NCI-H510A treated with DMSO at 0.1 percent for 48 hours (cell line): ENCODE measurements around the gene ADM.
A peak's percentile ranks its signal among the peaks of the same experiment; 100 is the strongest.
"Not testable (repeated sequence)": the region's sequence is repeated elsewhere in the genome, so short reads cannot be mapped to it uniquely, and the experiment has no call there.

Experiments
- DNase-seq: peaks from one replicate; lab custom pipeline; 2025; lab: John Stamatoyannopoulos, UW

Gene ADM, protein sequence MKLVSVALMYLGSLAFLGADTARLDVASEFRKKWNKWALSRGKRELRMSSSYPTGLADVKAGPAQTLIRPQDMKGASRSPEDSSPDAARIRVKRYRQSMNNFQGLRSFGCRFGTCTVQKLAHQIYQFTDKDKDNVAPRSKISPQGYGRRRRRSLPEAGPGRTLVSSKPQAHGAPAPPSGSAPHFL

DNA sequence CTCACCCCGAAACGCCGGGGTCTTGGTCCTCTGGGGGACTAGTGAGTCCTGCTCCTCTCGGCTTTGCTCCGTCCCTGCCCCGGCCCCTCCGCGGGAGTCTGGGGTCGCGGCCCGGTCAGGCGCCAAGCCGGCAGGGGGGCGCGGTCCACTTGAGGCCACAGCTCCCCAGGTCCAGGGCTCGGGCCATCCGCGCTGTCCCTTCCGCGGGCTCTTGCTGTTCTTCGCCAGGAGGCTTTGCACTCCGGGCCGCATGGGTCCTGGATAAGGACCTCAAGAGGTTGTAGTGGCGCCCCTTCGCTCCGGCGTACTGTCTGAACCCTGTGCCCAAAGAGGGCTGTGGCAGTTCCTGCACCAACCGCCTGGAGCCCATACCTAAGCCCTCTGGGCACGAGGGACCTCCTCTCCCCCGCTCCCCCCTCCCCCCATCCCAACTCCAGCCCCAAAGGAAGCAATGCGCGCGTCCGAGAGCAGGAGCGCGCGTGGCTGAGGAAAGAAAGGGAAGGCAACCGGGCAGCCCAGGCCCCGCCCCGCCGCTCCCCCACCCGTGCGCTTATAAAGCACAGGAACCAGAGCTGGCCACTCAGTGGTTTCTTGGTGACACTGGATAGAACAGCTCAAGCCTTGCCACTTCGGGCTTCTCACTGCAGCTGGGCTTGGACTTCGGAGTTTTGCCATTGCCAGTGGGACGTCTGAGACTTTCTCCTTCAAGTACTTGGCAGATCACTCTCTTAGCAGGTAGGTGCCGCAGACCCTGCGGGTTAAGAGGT lies at the start of gene ADM:
Gene ADM, plus strand, starts transcription at position 579 of the 767 bp plus-strand sequence. CDS start 628 bp downstream, outside the sequence.
- peak; percentile 12 for DNase-seq

DNA sequence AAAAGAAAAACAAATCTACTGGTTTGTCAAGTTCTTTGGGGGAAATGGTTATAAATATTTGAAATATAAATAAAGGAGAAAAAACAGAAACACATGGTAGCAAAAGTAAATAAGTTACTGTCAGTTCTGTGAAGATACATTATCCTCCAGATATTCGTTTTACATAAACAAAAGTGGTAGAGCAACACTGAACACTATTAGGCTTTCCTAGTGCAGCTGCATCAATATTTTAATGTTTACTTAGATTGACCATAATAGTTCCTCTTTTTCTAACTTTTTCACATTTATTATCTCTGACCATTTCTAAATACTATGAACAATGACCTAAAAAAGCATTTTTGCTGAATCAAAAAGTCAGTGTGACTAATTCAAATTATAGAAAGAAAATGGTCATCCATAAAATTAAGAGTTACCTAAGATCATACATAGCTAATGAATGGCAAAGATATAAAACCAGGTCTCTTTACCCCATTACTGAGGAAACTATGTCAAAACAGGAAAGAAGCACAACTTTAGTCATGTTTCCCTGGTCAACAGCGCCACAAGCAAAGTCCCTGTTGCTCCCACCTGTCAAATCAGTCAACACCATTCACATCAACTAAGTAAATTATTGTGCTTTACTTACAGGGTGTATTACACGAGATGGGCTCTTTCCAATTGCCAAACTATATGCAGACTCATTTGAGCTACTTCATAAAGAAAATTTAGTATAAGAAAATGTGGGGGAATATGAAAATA lies 49.3 kb upstream of the ADM start:
- DNase-seq: no peak

DNA sequence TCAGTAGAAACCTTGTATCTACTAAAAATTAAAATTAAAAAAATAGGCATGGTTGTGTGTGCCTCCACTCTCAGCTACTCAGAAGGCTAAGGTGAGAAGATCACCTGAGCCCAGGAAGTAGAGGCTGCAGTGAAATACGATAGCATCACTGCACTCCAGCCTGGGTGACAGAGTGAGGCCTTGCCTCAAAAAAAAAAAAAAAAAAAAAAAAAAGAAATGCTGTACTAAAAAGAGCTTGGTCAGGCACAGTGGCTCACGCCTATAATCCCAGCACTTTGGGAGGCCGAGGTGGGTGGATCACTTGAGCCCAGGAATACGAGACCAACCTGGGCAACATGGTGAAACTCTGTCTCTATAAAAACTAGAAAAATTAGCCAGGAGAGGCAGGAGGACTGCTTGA lies 47.4 kb upstream of the ADM start:
- DNase-seq: peak; percentile 1

DNA sequence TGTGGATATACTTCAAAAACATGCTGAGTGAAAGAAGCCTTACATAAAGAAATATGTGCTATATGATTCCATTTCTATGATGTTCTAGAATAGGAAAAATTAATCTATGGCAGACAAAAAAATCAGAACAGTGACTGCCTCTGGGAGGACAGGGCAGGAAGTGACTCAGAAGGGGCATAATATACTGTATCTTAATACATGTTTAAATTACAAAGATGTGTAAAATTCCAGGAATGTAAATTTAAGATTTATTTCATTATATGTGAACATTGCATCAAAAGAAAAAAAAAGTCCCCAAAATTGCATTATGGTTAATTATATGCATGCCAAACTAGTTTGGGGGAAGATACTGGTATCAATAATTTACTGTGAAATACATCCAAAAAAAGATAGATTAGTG lies 43.1 kb upstream of the ADM start:
- DNase-seq: no peak

DNA sequence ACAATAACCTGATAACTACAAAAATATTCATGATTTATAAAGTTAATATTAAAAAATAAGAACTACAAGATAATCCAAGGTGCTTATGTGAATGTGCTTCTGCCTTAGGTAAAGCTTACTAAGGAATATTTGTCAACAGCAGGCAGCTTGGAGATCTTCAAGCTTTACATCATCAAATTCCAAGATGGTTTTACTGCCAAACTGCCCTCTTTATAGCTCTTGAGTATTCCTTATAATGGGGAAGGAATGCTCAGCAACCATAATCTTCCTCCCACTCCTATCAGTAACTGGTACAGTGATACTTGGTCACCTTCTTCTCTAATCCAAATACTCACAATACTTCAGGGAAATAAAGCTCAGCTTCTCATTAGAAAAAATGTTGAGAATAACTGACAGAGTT lies 40.9 kb upstream of the ADM start:
- DNase-seq: no peak

DNA sequence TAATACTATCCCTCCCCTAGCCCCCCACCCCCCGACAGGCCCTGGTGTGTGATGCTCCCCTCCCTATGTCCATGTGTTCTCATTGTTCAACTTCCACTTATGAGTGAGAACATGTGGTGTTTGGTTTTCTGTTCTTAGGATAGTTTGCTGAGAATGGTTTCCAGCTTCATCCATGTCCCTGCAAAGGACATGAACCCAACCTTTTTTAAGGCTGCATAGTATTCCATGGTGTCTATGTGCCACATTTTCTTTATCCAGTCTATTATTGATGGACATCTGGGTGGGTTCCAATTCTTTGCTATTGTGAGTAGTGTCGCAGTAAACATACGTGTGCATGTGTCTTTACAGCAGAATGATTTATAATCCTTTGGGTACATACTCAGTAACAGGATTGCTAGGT lies 40.2 kb upstream of the ADM start:
- not testable (repeated sequence) for DNase-seq

DNA sequence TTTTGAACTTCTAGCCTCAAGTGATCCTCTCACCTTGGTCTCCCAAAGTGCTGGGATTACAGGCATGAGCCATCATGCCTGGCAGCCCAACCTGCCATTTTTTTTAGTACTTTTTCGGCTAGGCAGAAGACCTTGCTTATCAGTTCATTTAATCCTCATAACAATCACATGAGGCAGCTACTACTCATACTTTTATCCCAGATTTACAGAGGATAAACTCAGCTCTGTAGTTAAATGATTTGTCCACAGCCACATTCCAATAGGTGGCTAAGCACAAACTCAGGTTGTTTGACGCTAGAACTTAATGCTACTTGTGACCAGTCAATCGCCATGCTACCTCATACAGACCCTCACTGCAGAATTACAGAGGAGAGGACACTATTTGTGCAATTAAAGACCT lies 38.9 kb upstream of the ADM start:
- no peak for DNase-seq

DNA sequence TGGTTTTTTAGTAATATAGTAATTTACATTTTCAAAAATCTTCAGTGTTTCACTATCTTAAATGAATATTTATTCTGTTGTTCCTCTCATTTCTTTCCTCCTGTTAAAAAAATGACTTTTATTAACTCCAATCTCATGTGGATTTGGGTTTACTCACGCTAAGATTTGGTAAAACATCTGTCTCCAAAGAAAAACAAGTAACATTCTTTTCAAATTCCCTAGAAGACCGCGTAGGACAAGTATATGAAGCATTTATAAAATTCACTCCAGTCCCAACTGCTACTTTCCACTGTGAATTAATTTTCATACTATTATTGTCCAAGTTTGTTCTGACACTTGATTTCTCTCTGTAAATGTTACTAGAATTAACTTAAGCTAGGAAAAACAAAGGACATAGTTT lies 37.1 kb upstream of the ADM start:
- DNase-seq: no peak

DNA sequence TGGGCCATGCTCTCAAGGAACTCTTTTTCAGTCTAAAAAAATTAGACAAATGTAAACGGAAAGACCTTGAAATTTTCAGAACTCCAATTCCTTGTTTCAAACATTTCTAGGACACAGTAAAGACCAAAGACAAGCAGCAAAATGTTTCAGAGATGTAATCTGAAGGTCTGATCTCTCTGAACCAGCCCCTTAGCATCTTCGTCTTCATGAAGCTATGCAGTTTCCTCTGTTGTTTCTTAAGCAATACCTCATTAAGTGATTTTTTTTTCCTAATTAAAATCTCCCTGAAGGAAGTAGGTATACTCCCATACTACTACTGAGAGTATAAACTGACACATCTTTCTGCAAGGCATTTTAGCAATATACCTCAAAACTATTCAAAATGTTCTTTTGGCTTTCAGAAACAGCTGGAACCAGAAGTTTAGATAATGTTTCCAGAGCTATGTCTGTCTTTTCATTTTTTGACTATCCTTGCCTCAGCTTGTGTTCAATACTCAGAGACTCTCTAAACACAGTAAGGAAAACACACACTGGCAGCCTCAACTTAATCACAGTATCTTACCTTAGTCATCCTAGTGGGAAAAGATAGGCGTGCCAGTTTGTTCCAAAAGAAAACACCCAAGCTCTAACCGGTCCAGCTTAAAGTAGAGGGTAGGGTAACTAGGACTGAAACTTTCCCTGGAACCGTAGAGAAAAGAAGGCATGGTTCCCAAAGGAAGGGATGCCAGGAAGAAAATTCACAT lies 36.0 kb upstream of the ADM start:
- no peak for DNase-seq

DNA sequence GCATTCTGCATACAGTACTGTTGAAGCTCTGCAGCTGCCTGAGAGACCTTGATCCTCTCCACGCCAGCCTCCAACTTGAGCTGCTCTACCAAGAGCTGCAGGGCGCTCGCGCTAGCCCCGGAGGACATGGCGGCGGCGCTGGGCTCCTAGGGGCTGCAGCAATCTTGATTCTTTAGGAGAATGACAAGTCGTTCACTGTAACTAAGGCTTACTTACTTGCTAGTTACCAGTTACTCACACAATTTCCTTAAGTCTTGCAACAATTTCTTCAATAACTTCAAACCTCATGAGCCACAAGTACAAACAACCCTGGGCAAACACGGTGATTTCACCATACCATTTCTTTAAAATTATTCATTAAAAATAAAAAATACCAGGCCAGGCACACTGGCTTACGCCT lies 32.7 kb upstream of the ADM start:
- no peak for DNase-seq

DNA sequence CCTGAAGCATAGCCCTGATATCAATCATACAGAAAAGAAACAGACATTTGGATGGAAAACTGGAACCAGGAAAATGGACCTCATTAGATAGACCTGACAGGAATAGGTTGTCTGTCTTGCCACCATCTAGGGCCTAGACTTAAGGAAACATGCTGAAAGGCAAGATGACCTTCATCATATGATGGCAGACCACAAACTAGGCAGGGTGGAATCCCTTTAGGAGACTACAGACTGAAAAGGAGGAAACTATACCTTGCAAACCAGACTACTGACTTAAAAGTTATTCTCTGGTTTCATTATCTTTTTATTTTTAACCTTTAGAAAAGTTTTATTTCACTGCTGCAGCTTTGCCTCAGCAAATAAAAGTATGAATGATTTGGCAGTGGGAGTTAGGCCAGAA lies 31.1 kb upstream of the ADM start:
- no peak for DNase-seq

DNA sequence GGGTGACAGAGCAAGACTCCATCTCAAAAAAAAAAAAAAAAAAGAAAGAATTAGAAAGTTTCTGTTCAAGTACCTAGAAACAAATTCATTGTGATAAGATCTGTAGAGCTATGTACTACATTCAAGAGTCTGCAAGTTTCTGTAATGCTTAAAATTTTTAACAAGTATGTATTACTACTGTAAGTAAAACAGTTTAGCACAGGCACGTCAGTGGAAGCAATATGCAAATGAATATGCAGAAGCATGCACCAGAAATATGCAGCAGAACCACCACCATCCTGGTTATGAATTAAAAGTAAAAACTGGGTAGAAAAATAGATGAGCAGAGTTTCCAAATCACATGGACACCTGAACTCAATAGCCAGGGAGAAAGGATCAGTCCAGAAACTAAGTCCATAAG lies 30.1 kb upstream of the ADM start:
- DNase-seq: no peak

DNA sequence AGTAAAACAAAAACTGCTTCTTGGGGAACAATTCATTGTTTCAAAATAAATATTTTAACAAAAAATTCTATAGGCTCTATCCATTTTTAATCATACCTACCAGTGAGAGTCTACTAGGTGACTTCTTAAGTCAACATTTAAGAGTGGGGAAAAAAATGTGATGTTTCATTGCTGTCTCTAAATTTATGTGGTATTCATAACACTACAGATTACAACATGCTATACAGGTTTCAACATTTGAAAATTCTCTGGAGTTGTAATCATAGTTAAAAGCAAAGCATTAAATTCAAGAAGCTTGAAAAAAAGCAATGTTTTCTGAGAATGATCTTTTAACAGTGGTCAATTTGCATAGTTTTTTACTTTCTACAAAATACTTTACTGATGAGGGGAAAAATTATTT lies 29.2 kb upstream of the ADM start:
- DNase-seq: no peak

DNA sequence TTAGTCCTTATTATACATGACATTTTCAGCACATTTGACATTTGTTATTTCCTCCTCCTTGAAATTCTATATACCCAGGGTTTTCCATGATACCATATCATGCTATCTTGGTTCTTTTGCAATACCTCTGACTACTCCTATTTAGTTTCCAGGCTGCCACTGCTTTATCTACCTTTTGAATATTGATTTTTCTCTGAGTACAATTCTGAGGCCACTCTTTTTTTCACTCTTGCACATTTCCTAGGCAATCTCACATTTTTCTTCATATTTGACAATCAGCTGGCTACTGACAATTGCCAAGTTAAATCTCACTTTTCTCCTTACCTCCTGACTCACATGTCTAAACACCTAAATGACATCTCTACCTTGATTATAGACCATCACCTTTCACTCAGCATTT lies 22.8 kb upstream of the ADM start:
- DNase-seq: no peak

DNA sequence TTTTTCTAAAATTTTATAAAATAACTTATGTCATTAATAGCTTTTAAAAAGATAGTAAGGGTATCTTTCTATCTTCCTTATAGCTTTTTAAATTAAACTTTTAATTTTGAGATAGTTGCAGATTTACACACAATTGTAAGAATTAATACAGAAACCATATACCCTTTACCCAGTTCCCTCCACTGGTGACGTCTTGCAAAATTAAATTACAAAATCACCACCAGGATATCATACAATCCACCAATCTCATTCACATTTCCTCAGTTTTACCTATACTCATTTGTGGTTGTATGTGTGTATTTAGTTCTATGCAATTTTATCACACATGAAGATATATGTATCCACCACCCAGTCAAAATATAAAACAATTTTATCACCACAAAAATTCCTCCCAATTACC lies 20.9 kb upstream of the ADM start:
- no peak for DNase-seq

DNA sequence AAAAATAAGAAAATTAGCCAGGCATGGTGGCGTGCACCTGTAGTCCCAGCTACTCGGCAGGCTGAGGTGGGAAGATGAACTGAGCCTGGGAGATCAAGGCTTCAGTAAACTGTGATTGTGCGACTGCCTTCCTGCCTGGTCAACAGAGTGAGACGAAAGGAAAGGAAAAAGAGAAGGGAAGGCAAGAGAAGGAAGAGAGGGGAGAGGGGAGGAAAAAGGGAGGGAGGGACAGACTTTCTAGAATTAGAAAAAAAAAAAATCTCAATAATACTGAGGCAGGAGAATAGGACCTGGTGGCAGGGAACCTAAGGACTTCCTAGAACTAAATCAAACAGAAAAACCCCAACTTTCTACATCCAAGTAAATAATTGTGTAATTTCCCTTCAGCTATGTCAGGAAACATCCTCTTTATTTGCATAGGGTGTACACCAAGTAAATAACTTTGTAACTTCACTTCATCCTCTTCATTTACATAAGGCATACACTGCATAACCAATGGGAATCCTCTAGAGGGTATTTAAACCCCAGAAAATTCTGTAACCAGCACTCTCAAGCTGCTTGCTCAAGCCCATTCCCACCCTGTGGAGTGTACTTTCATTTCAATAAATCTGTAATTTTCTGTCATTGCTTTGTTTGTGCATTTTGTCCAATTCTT lies 19.6 kb upstream of the ADM start:
- DNase-seq: no peak

DNA sequence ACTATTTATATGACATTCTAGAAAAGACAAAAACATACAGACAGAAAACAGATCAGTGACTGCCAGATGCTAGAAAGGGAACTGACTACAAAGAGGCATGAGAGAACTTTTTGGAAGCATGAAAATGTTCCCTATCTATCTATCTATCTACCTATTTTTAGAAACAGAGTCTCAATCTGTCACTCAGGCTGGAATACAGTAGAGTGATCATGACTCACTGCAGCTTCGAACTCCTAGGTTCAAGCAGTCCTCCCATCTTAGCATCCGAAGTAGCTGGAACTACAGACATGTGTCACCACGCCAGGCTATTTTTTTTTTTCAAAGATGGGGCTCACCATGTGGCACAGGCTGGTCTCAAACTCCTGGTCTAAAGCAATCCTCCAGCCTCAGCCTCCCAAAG lies 17.7 kb upstream of the ADM start:
- DNase-seq: no peak

DNA sequence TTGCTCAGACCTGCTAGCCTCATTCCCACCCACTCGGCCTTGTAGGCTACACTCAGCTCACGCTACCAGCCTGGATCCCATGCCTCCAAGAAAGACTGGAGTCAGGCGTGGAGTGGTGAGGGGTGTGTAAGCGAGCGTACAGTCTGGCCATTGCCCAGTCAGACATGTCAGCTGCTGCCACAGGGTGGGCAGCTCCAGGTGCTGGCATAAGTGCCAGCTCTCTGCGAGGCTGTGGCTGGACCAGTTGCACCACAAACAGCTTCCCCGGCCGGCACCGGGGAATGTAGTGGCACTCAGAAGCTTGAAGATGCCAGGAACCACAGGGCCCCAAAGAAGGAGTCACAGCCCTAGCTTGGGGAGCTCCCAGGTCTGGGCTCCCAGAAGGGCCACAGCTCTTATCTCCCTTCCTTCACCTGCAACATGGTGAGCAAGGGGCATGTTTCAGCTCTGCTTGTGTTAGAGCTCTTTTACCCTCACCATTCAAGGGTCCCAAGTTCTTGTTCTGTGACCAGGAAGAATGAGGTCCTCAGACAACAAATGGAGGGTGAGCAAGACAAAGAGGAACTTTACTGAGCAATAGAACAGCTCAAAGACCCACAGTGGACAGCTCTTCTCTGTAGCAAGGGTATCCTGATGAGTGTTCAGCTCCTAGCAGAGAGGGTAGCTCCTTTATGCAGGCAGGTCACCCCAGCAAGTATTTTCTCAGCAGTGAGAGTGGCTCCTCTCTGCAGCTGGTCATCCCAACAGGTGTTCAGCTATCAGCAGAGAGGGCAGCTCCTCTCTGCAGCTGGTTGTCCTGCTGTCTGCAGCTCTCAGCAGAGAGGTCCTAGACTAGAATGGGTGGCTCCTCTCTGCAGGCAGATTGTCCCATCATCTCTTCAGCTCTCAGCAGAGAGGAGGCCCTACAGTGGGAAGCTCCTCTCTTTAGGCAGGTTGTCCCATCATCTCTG lies 16.8 kb upstream of the ADM start:
- DNase-seq: no peak

DNA sequence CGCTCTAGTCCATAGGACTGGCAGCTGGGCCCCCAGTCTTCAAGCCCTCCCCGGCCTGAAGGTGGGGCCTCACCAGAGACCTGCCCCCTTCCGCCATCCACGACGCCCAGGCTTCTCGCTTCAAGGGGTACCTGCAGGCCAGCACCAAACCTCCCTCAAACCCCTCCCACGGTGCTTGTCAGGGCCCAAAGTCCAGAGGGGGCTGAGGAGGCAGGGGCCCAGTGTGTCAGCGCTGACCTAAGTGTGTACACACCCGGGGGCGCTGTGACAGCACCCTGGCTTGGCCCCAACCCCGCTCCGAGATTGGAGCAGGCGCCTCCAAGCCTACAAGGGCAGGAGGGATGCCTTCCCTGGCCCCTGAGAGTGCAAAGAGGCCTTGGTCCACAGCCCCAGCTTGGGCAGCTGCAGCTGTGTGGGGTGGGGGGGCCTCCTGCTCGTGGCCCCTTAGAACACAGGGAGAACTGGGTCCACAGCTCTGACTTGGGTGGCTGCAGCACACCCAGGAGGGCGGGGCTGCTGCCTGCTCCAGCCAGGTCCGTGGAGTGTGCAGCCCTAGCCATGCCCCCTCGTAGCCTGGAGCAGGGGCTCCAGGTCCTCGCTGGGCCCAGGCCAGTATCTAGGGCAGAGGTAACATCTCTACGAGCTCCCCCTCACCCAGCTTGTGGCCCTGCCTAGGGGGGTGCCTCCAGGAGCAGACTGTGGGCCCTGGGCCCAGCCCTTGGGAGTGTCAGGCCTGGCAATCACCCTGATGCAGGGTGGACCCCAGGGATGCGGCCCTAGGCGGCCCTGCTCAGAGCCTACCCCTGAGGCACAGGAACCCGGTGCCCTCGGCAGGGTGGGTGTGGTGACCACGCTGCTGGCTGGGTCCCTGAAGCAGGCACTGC lies 15.8 kb upstream of the ADM start:
- no peak for DNase-seq
